Panc1 (cell line): ENCODE data around the gene CDK4. TPM values are rescaled to one million over a fixed set of nuclear protein-coding genes. Genes with fewer than 3 reads are reported as not detected.
"Not testable (repeated sequence)": the region's sequence is repeated elsewhere in the genome, so short reads cannot be mapped to it uniquely, and the experiment has no call there.

Experiments
- ATAC-seq: fragments of 200-7000 bp; cut with Tn5 transposase; 2 replicates; pipeline ENCODE4 v1.9.1; 2020; ENCODE audit warnings: mild to moderate bottlenecking, moderate library complexity
- BruUV-seq: library from RNA; stranded (reverse); fragments of 400-500 nt; replicated peaks from 2 replicates; lab custom pipeline; 2021; lab: Mats Ljungman, UMichigan
- CTCF ChIA-PET: fragments of 300-600 bp; sonication (Branson Sonifier 250); formaldehyde crosslinking; loops from one replicate; lab custom pipeline; 2022; ENCODE audit warnings: antibody characterized with exemption; lab: Charles Lee
- POLR2A ChIA-PET: fragments of 300-600 bp; sonication (Branson Sonifier 250); formaldehyde crosslinking; loops from one replicate; lab custom pipeline; 2022; ENCODE audit warnings: antibody characterized with exemption; lab: Charles Lee
- DNase-seq: peaks from one replicate; pipeline ENCODE4 v3.0.0-alpha.2; 2010; ENCODE audit warnings: low read depth, low spot score
- H3K27ac ChIP-seq: 2 replicates; pipeline ENCODE4 v1.5.1; 2011; ENCODE audit warnings: mild to moderate bottlenecking, low read length, inconsistent platforms
- H3K27me3 ChIP-seq: fragments of 200-500 bp; sonication (Bioruptor generic); 2 replicates; pipeline ENCODE4 v1.6.0; 2014; ENCODE audit warnings: low read length, inconsistent platforms; ENCODE audit not compliant: control insufficient read depth, insufficient read depth
- H3K36me3 ChIP-seq: fragments of 200-500 bp; sonication (Bioruptor generic); 2 replicates; pipeline ENCODE4 v1.5.1; 2014; ENCODE audit warnings: inconsistent platforms, mild to moderate bottlenecking, low read length, moderate library complexity; ENCODE audit not compliant: control insufficient read depth, insufficient read depth
- H3K4me1 ChIP-seq: 2 replicates; pipeline ENCODE4 v1.5.1; 2011; ENCODE audit warnings: inconsistent platforms, mild to moderate bottlenecking, low read length, moderate library complexity; ENCODE audit not compliant: control insufficient read depth, insufficient read depth
- H3K4me3 ChIP-seq, 2 experiments: 2 replicates each; pipeline ENCODE4 v1.5.1; 2011 to 2012; ENCODE audit warnings: low read depth in 2 of 2, low read length in 2 of 2, mild to moderate bottlenecking in 2 of 2, inconsistent platforms in 1 of 2, moderate library complexity in 1 of 2
- H3K9me3 ChIP-seq: fragments of 200-500 bp; sonication (Bioruptor generic); 2 replicates; pipeline ENCODE4 v1.5.1; 2014; ENCODE audit warnings: low read depth, mild to moderate bottlenecking, inconsistent platforms, low read length, moderate library complexity; ENCODE audit not compliant: control insufficient read depth, insufficient read depth
- POLR2AphosphoS5 ChIP-seq: IDR thresholded peaks from 2 replicates; pipeline ENCODE4 v1.6.1; 2012; ENCODE audit warnings: mild to moderate bottlenecking, low read depth, low read length, moderate library complexity
- SIN3A ChIP-seq: IDR thresholded peaks from 2 replicates; pipeline ENCODE4 v1.6.1; 2012; ENCODE audit warnings: low read depth, mild to moderate bottlenecking, low read length, moderate library complexity, borderline replicate concordance; ENCODE audit not compliant: insufficient read depth
- TCF7L2 ChIP-seq: IDR thresholded peaks from 2 replicates; pipeline ENCODE4 v1.6.1; 2011; ENCODE audit warnings: mild to moderate bottlenecking, low read depth, low read length, inconsistent platforms
- in situ Hi-C: cut with HindIII; loops from 2 replicates; pipeline ENCODE4 v1.10.0; 2016; ENCODE audit warnings: low sequenced_read_pairs, low pct_unique_long_range_greater_than_20kb
- intact Hi-C: fragments of 100-400 bp; cut with micrococcal nuclease; formaldehyde crosslinking; loops from one replicate; pipeline ENCODE4 v1.10.0; 2022; ENCODE audit not compliant: unreplicated experiment
- total RNA-seq: library from RNA; stranded (reverse); gene quantifications from one replicate; pipeline ENCODE4 v1.2.1, GENCODE V29; 2021; ENCODE audit not compliant: unreplicated experiment
- TF ChIP-seq, protein P1 (sequence below): fragments of 450-650 bp; IDR thresholded peaks from 2 replicates; pipeline ENCODE4 v1.5.1; 2017; ENCODE audit warnings: mild to moderate bottlenecking
- TF ChIP-seq, protein P2 (sequence below), 2 experiments: IDR thresholded peaks; 2 replicates each; pipeline ENCODE4 v1.6.1; 2011 to 2012; ENCODE audit warnings: low read depth in 2 of 2, control low read depth in 1 of 2, low read length in 1 of 2, mild to moderate bottlenecking in 1 of 2, moderate library complexity in 1 of 2; ENCODE audit not compliant: insufficient read depth in 1 of 2

The CDK4 gene
- total RNA-seq, 1 experiment from 2014 or later: 201 TPM

DNA sequence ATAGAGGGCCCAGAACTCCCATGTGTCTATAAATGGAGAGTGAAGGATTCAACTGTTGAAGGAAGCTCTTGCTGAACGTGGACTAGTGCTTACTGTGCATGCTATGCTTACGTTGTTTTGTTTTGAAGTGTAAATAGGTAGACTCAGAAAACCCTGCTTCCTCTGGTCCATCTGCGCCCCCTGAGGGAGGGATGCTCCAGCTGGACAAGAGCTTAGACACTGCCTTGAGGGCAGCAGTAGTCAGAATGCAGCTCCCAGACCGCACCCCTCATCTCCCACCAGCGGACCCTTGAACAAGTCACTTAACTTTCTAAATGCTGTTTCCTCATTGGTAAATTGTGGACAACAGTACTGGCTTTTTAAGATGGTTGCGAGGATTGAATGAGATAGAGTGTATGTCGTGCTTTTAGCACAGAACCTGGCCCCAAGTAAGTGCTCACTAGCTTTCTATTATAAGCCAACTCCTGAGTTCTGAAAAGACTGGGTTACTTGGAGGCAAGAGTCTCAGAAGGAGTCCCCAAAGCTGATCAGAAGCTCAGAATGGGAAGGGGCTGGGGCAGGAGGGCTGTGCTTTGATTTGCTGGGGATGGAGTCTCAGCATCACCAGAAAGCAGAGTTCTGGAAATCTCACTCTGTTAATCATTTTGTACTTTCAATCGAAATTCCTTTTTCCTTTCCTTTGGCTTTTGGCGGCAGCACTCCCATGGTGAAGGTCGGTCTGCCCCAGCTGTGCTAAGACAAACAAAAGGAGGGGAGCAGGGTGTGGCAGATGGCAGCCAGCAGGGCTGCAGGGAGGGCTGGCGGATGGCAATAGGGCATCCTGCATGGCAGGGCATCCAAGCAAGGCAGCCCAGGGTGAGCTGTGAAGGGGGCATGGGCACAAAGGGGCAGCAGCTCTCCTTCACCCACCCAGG is 29.1 kb downstream of the CDK4 start:
- H3K9me3 ChIP-seq: no peaks in the 10 kb centered on the region
- CTCF ChIA-PET: interaction anchor here (1.0 to 1.1 kb wide), 2 partner anchors 12 to 33 kb away, joined by 3 to 4 read pairs; no protein-coding TSS in a partner anchor
- POLR2A ChIA-PET: no interaction called here
- no peaks in the 10 kb centered on the region for H3K27me3 ChIP-seq
- intact Hi-C loops: no loop called here
- DNase-seq (no peak), ATAC-seq (no peak)
- H3K27ac ChIP-seq: no peak overlapping the region
- H3K36me3 ChIP-seq: no peaks in the 10 kb centered on the region
- no peak overlapping the region for H3K4me3 ChIP-seq
- TF ChIP-seq TCF7L2: no peak
- TF ChIP-seq, protein P1, sequence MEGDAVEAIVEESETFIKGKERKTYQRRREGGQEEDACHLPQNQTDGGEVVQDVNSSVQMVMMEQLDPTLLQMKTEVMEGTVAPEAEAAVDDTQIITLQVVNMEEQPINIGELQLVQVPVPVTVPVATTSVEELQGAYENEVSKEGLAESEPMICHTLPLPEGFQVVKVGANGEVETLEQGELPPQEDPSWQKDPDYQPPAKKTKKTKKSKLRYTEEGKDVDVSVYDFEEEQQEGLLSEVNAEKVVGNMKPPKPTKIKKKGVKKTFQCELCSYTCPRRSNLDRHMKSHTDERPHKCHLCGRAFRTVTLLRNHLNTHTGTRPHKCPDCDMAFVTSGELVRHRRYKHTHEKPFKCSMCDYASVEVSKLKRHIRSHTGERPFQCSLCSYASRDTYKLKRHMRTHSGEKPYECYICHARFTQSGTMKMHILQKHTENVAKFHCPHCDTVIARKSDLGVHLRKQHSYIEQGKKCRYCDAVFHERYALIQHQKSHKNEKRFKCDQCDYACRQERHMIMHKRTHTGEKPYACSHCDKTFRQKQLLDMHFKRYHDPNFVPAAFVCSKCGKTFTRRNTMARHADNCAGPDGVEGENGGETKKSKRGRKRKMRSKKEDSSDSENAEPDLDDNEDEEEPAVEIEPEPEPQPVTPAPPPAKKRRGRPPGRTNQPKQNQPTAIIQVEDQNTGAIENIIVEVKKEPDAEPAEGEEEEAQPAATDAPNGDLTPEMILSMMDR: no peak
- no peak for TF ChIP-seq POLR2AphosphoS5
- in situ Hi-C loops: no loop called here
- BruUV-seq: no TSS peak
- peaks cover 4% of the 10 kb centered on the region; the same call in 1 of the 2 replicates for H3K4me1 ChIP-seq

DNA sequence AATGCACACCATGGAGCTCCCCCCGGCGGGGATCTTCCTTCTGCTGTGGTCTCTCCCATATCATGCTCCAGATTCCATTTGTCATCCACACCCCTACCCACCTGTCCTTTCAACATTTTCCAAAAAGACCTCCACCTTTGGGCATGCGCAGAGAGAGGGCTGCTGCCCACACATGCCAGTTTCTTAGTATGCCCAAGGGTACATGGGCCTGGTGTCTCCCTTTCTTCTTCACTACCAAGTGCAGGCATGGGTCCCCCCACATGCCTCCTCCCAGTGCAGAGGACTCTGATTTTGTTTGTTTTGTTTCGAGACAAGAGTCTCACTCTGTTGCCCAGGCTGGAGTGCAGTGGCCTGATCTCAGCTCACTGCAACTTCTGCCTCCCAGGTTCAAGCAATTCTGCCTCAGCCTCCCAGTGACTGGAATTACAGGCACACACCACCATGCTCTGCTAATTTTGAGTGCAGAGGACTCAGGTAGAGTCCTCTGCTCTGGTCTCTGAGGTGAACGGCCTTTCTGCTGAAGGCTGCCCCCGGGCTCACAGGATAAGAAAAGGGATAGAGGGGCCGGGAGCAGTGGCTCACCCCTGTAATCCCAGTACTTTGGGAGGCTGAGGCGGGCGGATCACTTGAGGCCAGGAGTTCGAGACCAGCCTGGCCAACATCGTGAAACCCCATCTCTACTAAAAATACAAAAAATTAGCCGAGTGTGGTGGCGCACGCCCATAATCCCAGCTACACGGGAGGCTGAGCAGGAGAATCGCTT is 30.1 kb downstream of the CDK4 start:
- H3K4me3 ChIP-seq, POLR2A ChIA-PET, H3K27me3 ChIP-seq, ATAC-seq, H3K36me3 ChIP-seq, BruUV-seq, H3K4me1 ChIP-seq, intact Hi-C loops, DNase-seq, H3K9me3 ChIP-seq, in situ Hi-C loops, H3K27ac ChIP-seq: not testable (repeated sequence)
- CTCF ChIA-PET: interaction anchor here (1.0 kb wide), 1 partner anchor 34 kb away, joined by 3 read pairs; no protein-coding TSS in a partner anchor

DNA sequence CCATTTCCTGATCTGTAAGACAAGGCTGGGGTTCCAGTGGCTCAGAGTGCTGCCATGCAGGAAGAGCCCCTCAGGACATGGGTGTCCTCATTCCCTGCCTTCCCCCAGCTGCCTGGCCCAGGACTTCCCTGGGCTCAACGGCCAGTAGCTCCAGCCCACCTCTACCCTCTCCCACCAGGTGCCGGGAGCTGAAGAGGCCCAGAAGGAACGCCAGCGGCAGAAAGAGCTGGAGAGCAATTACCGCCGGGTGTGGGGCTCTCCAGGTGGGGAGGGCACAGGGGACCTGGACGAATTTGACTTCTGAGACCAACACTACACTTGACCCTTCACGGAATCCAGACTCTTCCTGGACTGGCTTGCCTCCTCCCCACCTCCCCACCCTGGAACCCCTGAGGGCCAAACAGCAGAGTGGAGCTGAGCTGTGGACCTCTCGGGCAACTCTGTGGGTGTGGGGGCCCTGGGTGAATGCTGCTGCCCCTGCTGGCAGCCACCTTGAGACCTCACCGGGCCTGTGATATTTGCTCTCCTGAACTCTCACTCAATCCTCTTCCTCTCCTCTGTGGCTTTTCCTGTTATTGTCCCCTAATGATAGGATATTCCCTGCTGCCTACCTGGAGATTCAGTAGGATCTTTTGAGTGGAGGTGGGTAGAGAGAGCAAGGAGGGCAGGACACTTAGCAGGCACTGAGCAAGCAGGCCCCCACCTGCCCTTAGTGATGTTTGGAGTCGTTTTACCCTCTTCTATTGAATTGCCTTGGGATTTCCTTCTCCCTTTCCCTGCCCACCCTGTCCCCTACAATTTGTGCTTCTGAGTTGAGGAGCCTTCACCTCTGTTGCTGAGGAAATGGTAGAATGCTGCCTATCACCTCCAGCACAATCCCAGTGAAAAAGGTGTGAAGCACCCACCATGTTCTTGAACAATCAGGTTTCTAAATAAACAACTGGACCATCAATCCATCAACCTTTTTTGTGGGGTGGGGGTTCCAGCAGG is 31.2 kb downstream of the CDK4 start:
- no peaks in the 10 kb centered on the region; the same call in 1 of the 2 replicates for H3K36me3 ChIP-seq
- ChIA-PET POLR2A (no interaction called here), CTCF (interaction anchor here (0.7 kb wide), 1 partner anchor 9 kb away, joined by 3 read pairs; no protein-coding TSS in a partner anchor)

More for the DNA sequence above, 31.2 kb downstream of the CDK4 start:
- in situ Hi-C loops (no loop called here), intact Hi-C loops (no loop called here)
- ATAC-seq (no peak), DNase-seq (no peak)
- Histone ChIP-seq H3K27ac (no peak overlapping the region), H3K4me1 (no peaks in the 10 kb centered on the region), H3K27me3 (no peaks in the 10 kb centered on the region), H3K9me3 (no peaks in the 10 kb centered on the region), H3K4me3 (no peak overlapping the region)
- TF ChIP-seq, protein P2, sequence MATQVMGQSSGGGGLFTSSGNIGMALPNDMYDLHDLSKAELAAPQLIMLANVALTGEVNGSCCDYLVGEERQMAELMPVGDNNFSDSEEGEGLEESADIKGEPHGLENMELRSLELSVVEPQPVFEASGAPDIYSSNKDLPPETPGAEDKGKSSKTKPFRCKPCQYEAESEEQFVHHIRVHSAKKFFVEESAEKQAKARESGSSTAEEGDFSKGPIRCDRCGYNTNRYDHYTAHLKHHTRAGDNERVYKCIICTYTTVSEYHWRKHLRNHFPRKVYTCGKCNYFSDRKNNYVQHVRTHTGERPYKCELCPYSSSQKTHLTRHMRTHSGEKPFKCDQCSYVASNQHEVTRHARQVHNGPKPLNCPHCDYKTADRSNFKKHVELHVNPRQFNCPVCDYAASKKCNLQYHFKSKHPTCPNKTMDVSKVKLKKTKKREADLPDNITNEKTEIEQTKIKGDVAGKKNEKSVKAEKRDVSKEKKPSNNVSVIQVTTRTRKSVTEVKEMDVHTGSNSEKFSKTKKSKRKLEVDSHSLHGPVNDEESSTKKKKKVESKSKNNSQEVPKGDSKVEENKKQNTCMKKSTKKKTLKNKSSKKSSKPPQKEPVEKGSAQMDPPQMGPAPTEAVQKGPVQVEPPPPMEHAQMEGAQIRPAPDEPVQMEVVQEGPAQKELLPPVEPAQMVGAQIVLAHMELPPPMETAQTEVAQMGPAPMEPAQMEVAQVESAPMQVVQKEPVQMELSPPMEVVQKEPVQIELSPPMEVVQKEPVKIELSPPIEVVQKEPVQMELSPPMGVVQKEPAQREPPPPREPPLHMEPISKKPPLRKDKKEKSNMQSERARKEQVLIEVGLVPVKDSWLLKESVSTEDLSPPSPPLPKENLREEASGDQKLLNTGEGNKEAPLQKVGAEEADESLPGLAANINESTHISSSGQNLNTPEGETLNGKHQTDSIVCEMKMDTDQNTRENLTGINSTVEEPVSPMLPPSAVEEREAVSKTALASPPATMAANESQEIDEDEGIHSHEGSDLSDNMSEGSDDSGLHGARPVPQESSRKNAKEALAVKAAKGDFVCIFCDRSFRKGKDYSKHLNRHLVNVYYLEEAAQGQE (IDR thresholded peaks at IDR 0.05; ENCODE audit: insufficient read depth in 1 of 2, low read depth in 2 of 2, low read length in 1 of 2): no peak
- no peak for TF ChIP-seq TCF7L2
- TF ChIP-seq POLR2AphosphoS5: no peak
- TF ChIP-seq SIN3A: no peak
- TF ChIP-seq, protein P1: no peak
- BruUV-seq: TSS peak; percentile 98
